Activated CD4-positive, alpha-beta memory T cell treated with anti-CD3 and anti-CD28 coated beads, Interleukin-2, amount 10 ng/mL, durations not matched to agents 7 days and 5 days (primary cell): ENCODE data around the gene NCOA3. TPM values are rescaled to one million over a fixed set of nuclear protein-coding genes. Genes with fewer than 3 reads are reported as not detected.
A peak's percentile ranks its signal among the peaks of the same experiment; 100 is the strongest.

Experiments
- CTCF ChIA-PET: fragments of 350-600 bp; sonication (Branson Sonifier 250); formaldehyde crosslinking; loops from one replicate; lab custom pipeline; 2021; ENCODE audit warnings: antibody characterized with exemption, inconsistent platforms; lab: Charles Lee
- POLR2A ChIA-PET: fragments of 350-600 bp; sonication (Branson Sonifier 250); formaldehyde crosslinking; loops from one replicate; lab custom pipeline; 2021; ENCODE audit warnings: antibody characterized with exemption; lab: Charles Lee
- DNase-seq: peaks from one replicate; pipeline ENCODE4 v3.0.0-alpha.2; 2020
- H3K27ac Mint-ChIP-seq: one replicate; pipeline ENCODE4 v1.8.0; 2021; ENCODE audit warnings: mild to moderate bottlenecking, mixed read lengths
- H3K27me3 Mint-ChIP-seq: one replicate; pipeline ENCODE4 v1.8.0; 2021; ENCODE audit warnings: mixed read lengths
- H3K36me3 Mint-ChIP-seq: one replicate; pipeline ENCODE4 v1.8.0; 2021; ENCODE audit warnings: low read depth, mixed read lengths
- H3K4me1 Mint-ChIP-seq: one replicate; pipeline ENCODE4 v1.8.0; 2021; ENCODE audit warnings: mixed read lengths
- H3K4me3 Mint-ChIP-seq: one replicate; pipeline ENCODE4 v1.8.0; 2021; ENCODE audit warnings: mild to moderate bottlenecking, mixed read lengths
- H3K9me3 Mint-ChIP-seq: one replicate; pipeline ENCODE4 v1.8.0; 2021; ENCODE audit warnings: mixed read lengths
- total RNA-seq, 2 experiments: library from RNA; stranded (reverse); gene quantifications; one replicate each; pipeline ENCODE4 v1.2.3, GENCODE V29; 2021

NCOA3 gene
- total RNA-seq, 2 experiments from 2014 or later = 81.0 to 83.1 TPM

DNA sequence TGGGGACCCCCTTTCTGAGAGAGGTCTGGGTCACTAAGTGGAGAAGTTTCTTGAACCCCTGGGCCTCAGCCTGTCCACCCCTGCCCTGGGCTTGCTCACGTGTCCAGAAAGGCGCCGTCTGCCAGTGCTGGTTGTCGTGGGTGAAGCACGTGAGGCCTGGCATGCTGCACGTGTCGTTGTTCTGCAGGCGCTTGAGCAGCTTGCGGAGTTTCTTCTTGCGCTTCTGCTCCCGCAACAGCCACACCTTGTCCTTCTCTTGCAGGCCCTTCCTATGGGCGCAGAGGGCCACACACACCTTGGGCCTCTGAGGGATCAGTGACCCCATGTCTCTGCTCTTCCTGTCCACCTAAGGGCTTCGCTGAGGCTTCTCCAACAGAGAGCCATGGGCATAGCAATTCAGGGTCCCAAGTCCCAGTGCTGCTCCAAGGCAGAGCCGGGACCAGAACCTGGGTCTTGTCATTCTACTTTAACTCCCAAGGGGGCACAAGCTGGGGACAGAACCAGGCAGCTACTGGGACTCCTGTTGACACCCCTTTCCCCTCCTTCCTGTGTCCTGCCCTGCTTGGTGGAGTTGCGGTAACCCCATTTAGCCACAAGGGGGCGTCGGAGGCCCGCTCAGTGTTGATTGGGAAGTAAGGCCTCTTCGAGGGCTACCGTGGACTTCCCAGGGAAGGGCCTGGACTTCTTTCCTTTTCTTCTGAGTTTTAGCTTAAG is 161.8 kb downstream of the NCOA3 start:
- Mint-ChIP-seq H3K4me1 (peaks cover 3% of the 10 kb centered on the region), H3K36me3 (peaks cover 9% of the 10 kb centered on the region), H3K4me3 (no peak overlapping the region), H3K27me3 (no peaks in the 10 kb centered on the region), H3K27ac (no peak overlapping the region), H3K9me3 (no peaks in the 10 kb centered on the region)
- DNase-seq = peak; percentile 80
- CTCF ChIA-PET = interaction anchor here (0.6 to 3.0 kb wide), 13 partner anchors 10 to 957 kb away, joined by 3 to 14 read pairs (median 4); partner anchors contain the start of gene ZMYND8
- POLR2A ChIA-PET = interaction anchor here (1.1 kb wide), 1 partner anchor 231 kb away, joined by 3 read pairs; no protein-coding TSS in a partner anchor

DNA sequence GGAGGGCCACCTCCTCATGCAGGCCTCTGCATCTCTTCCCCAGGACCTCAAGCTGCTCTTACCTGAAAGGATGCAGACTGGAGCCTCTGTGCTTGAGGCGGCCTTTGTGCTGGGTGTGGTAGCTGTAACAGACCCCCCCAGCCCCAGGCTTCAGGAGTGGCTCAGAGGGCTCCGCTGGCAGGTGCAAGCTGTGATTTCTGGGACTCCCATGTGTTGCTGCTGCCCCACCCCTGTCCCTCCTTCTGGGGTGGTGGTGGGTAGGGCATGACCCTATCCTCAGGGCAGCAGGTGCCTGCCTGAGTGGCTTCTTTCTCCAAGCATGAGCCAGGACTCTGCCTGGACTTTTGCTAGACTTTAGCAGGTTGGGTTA is 162.4 kb downstream of the NCOA3 start:
- DNase-seq = no peak
- POLR2A ChIA-PET = interaction anchor here (1.1 kb wide), 1 partner anchor 231 kb away, joined by 3 read pairs; no protein-coding TSS in a partner anchor
- CTCF ChIA-PET = interaction anchor here (0.6 to 3.0 kb wide), 13 partner anchors 11 to 957 kb away, joined by 3 to 14 read pairs (median 4); partner anchors contain the start of gene ZMYND8
- Mint-ChIP-seq H3K9me3 (no peaks in the 10 kb centered on the region), H3K36me3 (peaks cover 9% of the 10 kb centered on the region), H3K27ac (no peak overlapping the region), H3K4me1 (peaks cover 3% of the 10 kb centered on the region), H3K4me3 (no peak overlapping the region), H3K27me3 (no peaks in the 10 kb centered on the region)

DNA sequence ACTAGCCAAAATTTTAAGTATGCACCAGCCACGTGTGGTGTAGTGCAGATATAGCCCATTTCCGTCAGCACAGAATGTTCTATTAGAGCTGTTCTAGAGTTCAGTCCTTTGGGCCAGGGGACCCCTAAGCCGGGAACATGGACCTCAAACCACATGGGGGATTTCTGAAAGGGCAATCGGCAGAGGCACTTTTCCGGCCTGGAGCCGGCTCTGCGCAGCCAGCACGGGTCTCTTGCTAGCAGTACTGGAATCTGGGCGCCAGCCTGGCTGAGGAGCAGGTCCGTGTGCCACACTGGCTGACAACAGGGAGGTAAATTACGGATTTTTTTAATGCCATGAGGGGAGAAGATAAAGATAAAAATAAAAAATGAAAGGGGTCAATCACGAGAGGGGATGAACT is 163.1 kb downstream of the NCOA3 start:
- POLR2A ChIA-PET = no interaction called here
- Mint-ChIP-seq H3K4me3 (no peak overlapping the region), H3K27me3 (no peaks in the 10 kb centered on the region), H3K27ac (no peak overlapping the region), H3K4me1 (peaks cover 3% of the 10 kb centered on the region), H3K36me3 (peaks cover 6% of the 10 kb centered on the region), H3K9me3 (no peaks in the 10 kb centered on the region)
- DNase-seq = no peak
- CTCF ChIA-PET = interaction anchor here (0.6 to 3.0 kb wide), 8 partner anchors 11 to 956 kb away, joined by 3 to 14 read pairs (median 4); partner anchors contain the start of gene ZMYND8

DNA sequence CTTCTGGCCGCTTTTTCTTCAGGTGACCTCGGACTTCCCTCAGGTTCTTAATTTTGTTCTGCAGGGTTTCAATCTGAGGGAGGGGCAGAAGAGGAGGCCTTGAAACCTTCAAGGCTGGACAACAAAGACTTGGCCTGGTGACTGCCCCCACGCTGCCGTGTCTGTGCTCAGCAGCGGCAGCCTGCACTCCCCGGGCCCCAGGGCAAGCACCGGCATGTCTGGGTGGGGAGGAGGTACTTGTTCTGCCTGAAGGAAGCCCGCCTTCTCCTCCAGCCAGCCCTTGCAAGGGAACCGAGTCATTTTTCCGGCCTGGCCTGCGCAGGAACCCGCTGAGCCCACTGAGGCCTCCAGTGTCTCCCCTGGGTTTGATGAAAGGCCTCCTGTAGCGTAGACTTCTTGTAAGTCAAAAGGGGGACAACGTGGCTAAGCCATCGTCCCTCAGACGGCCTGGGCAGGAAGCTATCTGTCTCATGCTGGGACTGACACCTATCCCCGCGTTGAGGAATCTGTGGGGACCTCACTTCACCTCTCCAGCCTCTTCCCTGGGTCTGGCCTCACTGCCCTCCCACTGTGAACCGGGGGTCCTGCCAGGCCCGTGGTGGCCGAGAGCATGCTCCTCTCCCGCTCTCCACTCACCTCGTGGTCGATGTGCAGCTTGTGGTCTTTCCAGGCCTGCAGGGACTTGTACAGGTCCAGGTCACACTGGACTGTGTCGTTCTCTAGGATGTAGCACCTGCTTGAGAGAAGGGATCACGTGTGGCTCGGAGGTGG is 163.7 kb downstream of the NCOA3 start:
- H3K4me1 Mint-ChIP-seq = peaks cover 3% of the 10 kb centered on the region
- H3K4me3 Mint-ChIP-seq = no peak overlapping the region
- H3K27ac Mint-ChIP-seq = no peak overlapping the region
- no peak for DNase-seq
- H3K36me3 Mint-ChIP-seq = peaks cover 6% of the 10 kb centered on the region
- ChIA-PET POLR2A (no interaction called here), CTCF (interaction anchor here (1.9 kb wide), 1 partner anchor 309 kb away, joined by 5 read pairs; the partner anchor contains the start of gene ZMYND8)
- no peaks in the 10 kb centered on the region for H3K9me3 Mint-ChIP-seq
- no peaks in the 10 kb centered on the region for H3K27me3 Mint-ChIP-seq

DNA sequence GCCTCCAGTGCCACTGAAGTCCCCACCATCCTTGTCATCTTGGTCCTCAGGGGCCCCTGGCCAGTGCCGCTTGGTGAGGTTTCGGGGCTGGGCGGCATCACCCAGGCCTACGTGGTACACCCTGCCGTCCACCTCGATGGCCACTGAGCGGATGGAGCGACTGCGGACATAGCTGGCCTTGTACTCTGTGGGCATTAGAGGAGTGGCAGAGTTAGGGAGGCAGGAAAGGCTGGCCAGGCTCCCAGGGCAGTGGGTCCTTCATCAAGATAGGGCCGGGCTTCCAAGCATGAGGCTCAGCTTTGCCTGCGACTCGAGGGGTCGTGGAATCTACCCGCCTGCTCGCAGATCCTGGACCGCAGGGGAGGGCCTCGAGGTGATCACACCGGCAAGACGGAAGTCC is 164.6 kb downstream of the NCOA3 start:
- Mint-ChIP-seq H3K27me3 (no peaks in the 10 kb centered on the region), H3K4me3 (no peak overlapping the region), H3K27ac (no peak overlapping the region), H3K36me3 (peaks cover 2% of the 10 kb centered on the region), H3K9me3 (no peaks in the 10 kb centered on the region), H3K4me1 (peaks cover 3% of the 10 kb centered on the region)
- DNase-seq = no peak
- ChIA-PET CTCF (no interaction called here), POLR2A (no interaction called here)

DNA sequence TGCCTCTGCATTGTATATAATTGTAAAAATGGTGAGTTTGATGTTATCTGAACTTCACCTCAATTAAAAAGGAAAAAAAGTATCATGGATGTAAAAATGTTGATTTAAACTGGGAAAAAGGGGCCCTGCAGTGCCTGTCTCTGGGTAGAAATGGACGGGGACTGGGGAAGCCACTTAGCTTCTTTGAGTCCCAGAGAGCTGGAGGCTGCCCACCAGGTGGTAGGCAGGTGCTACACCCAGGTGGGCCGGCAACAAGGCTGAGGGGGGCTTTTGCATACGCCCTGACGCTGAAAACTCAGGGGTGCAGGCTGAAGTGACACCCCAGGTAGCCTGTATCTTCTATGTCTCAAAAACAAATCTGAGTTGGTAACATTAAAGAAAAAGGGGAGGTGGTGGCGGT is 165.4 kb downstream of the NCOA3 start:
- POLR2A ChIA-PET = no interaction called here
- Mint-ChIP-seq H3K36me3 (peaks cover 2% of the 10 kb centered on the region), H3K4me1 (peaks cover 3% of the 10 kb centered on the region), H3K27ac (no peak overlapping the region), H3K27me3 (no peaks in the 10 kb centered on the region), H3K4me3 (no peak overlapping the region), H3K9me3 (no peaks in the 10 kb centered on the region)
- CTCF ChIA-PET = no interaction called here
- no peak for DNase-seq

DNA sequence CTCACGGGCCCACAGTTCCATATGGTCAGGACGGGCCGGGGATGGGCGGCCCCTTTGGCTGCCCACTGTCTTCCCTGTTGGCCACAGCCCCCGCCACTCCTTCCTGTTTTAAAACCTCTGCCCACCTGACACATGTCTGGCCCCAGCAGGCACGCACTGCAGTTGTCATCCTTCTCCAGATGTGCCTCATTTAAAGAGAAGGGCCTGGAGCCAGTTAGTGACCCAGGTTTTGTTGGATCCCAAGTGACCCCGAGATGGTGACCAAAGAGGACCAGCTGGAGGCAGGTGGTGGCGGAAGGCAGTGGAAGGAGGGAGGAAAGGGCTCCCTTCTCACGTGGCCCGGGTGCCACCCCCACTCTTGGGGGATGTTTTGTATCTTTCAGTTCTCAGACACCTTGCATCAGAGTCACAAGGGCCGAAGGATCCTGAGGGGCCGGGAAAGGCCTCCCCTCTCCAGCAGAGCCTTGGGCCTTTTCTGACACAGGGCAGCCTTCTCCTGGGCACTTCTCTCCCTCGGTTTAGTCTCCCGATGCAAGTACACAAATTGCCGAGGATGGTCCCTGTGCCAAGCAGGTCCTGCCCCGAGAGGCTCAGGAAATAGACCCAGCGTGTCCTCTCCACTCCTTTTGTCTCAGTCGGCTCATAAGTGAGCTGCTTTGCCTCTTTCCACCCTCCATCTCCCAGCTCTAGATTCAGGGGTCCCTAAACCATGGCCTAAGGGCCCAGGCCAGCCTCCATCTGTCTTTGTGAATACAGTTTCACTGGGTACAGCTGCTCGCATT is 166.0 kb downstream of the NCOA3 start:
- Mint-ChIP-seq H3K9me3 (no peaks in the 10 kb centered on the region), H3K27ac (no peak overlapping the region), H3K4me3 (no peak overlapping the region), H3K27me3 (no peaks in the 10 kb centered on the region), H3K4me1 (peaks cover 3% of the 10 kb centered on the region), H3K36me3 (peaks cover 2% of the 10 kb centered on the region)
- DNase-seq = no peak
- ChIA-PET CTCF (interaction anchor here (1.2 kb wide), 1 partner anchor 10 kb away, joined by 4 read pairs; no protein-coding TSS in a partner anchor), POLR2A (no interaction called here)

DNA sequence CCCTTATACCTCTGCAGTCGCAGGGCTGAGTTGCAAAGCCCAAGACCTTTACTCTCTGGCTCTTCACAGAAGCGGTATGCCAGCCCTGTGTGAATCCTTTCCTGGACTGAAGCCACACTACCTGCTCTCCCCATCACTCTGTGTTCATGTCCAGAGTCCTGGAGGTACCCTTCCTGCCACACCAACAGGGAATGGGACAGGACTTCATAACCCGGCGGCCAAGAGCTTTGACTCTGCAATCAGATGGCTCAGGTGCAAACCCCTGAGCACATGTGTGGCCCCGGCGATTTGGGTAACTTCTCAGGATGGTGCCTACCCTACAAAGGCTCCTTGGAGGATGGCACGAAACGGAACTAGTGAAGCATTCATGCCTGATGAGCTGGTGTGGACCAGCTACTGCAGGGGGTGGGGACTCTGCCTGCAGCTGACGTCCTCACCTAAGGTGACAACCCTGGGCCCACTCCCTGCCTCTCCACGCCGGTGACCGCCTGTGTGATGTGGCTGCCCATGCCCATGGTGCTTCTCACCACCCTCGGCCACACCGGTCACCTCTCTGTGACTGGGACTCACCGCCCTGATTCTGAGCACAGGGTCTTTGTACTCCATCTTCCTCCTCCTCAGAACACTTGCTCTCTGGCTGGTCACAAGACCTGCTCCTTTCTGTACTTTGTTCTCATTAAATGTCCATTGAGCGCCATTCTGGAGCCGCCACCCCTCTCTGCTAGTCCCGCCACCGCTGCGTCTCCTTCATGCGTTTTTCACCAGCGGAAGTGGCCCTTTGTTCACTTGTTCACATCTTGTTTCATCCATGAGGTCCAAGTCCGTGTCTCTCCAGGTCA is 166.8 kb downstream of the NCOA3 start:
- Mint-ChIP-seq H3K4me3 (no peak overlapping the region), H3K27me3 (no peaks in the 10 kb centered on the region), H3K36me3 (peaks cover 2% of the 10 kb centered on the region), H3K27ac (no peak overlapping the region), H3K4me1 (peaks cover 3% of the 10 kb centered on the region), H3K9me3 (no peaks in the 10 kb centered on the region)
- ChIA-PET CTCF (interaction anchor here (1.2 kb wide), 1 partner anchor 9 kb away, joined by 4 read pairs; no protein-coding TSS in a partner anchor), POLR2A (no interaction called here)
- no peak for DNase-seq

DNA sequence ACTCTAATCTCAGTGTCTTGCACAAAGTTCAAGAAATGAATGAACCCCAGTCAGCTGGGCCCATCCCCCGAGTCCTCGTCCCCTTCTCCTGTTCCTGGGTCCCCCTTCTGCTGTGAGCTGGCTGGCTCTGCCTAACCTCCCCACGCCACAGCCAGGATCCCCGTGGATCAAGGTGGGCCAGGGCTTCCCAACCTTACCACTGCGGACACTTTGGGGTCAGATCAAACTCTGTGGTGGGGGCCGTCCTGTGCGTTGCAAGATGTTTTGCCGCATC is 167.4 kb downstream of the NCOA3 start:
- CTCF ChIA-PET = interaction anchor here (1.0 to 1.2 kb wide), 2 partner anchors 9 kb away, joined by 3 to 4 read pairs; no protein-coding TSS in a partner anchor
- Mint-ChIP-seq H3K9me3 (no peaks in the 10 kb centered on the region), H3K4me1 (no peaks in the 10 kb centered on the region), H3K4me3 (no peak overlapping the region), H3K36me3 (no peaks in the 10 kb centered on the region), H3K27ac (no peak overlapping the region), H3K27me3 (no peaks in the 10 kb centered on the region)
- no peak for DNase-seq
- POLR2A ChIA-PET = no interaction called here

DNA sequence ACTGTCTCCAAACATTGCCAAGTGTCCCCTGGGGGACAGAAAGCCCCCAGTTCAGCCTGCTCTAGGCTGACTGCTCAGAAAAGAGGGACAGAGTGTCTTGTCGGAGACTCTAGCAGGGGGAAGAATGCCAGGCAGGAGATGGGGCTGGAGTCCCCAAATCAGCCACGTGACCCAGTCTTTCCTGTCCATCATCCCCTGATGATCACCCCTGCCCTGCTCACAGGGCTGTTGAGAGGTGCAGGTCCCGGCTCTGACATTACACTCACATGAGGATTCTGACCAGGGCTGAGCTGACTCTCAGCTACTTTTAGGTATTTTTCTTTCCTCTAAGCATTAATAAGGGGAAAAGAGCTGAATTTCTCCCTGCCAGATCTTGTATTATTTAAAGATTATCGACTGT is 167.8 kb downstream of the NCOA3 start:
- ChIA-PET CTCF (interaction anchor here (1.0 kb wide), 1 partner anchor 10 kb away, joined by 3 read pairs; no protein-coding TSS in a partner anchor), POLR2A (interaction anchor here (0.8 kb wide), 1 partner anchor 21 kb away, joined by 3 read pairs; no protein-coding TSS in a partner anchor)
- H3K9me3 Mint-ChIP-seq = no peaks in the 10 kb centered on the region
- H3K27me3 Mint-ChIP-seq = no peaks in the 10 kb centered on the region
- H3K4me3 Mint-ChIP-seq = no peak overlapping the region
- no peak for DNase-seq
- H3K27ac Mint-ChIP-seq = no peak overlapping the region
- H3K36me3 Mint-ChIP-seq = no peaks in the 10 kb centered on the region
- H3K4me1 Mint-ChIP-seq = no peaks in the 10 kb centered on the region

DNA sequence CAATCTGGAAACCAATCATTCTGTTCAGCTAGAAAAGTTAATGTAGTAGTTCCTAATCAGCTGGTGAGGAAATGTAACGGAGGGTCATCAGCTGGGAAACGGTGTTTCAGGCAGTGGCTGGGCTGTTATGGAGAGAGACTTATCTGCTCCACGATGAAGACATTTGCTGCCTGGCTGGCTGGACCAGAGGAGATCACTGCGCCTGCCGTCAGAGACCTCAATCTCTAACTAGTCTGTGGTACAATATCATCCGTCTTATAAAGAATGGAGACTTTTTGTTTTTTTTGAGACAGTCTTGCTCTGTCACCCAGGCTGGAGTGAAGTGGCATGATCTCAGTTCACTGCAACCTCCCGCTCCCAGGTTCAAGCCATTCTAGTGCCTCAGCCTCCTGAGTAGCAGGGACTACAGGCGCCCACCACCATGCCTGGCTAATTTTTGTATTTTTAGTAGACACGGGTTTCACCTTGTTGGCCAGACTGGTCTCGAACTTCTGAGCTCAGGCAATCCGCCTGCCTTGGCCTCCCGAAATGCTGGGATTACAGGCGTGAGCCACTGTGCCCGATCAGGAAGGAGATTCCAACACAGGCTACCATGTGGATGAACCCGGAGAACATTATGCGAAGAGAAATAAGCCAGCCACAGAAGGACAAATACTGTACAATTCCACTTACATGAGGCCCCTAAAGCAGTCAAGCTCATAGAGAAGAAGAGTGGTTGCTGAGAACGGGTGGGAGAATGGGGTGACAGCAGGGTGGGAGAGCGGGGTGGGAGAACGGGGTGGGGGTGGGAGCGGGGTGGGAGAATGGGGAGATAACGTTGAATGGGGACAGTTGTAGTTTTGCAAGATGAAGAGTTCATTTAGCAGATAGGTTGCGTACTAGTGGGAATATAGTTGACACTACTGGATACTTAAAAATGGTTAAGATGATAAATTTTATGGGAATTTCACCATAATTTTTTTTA is 168.5 kb downstream of the NCOA3 start:
- Mint-ChIP-seq H3K36me3 (no peaks in the 10 kb centered on the region), H3K9me3 (no peaks in the 10 kb centered on the region), H3K4me3 (no peak overlapping the region), H3K4me1 (no peaks in the 10 kb centered on the region), H3K27me3 (no peaks in the 10 kb centered on the region), H3K27ac (no peak overlapping the region)
- CTCF ChIA-PET = interaction anchor here (1.0 kb wide), 1 partner anchor 11 kb away, joined by 3 read pairs; no protein-coding TSS in a partner anchor
- POLR2A ChIA-PET = interaction anchor here (0.8 kb wide), 1 partner anchor 21 kb away, joined by 3 read pairs; no protein-coding TSS in a partner anchor
- DNase-seq = no peak
